HepG2 (cell line): Measurements from ENCODE around the gene CADPS. TPM values are rescaled to one million over a fixed set of nuclear protein-coding genes. Genes with fewer than 3 reads are reported as not detected.

Experiments
- ATAC-seq: fragments of 200-7000 bp; cut with Tn5 transposase; 3 replicates; pipeline ENCODE4 v1.9.1; 2020; ENCODE audit warnings: mild to moderate bottlenecking, moderate library complexity
- BruUV-seq: library from RNA; stranded (reverse); fragments of 400-500 nt; replicated peaks from 2 replicates; lab custom pipeline; 2021; lab: Mats Ljungman, UMichigan
- CTCF ChIA-PET: fragments of 300-600 bp; formaldehyde crosslinking; extraction: SDS; loops from one replicate; lab custom pipeline; 2021; ENCODE audit warnings: low total read pairs, inconsistent platforms, low intra/inter-chr PET ratio; lab: Yijun Ruan, JAX
- POLR2A ChIA-PET: fragments of 350-600 bp; sonication (Branson Sonifier 250); formaldehyde crosslinking; loops from one replicate; lab custom pipeline; 2020; ENCODE audit warnings: antibody characterized with exemption, inconsistent platforms; lab: Yijun Ruan, JAX
- DNase-seq: peaks from one replicate; pipeline ENCODE4 v3.0.0-alpha.2; 2015; ENCODE audit warnings: low spot score
- FAIRE-seq: peaks from 3 replicates; lab custom pipeline; 2011; peaks lifted over from hg19 to GRCh38; lab: Jason Lieb, UNC
- H2AFZ ChIP-seq: one replicate; pipeline ENCODE4 v1.6.1; 2011; ENCODE audit warnings: low read length, inconsistent platforms
- H3K27ac ChIP-seq: fragments of 300-600 bp; 3 replicates; pipeline ENCODE4 v1.8.0; 2011; ENCODE audit warnings: mixed run types, mild to moderate bottlenecking, mixed read lengths, low read length, inconsistent platforms; ENCODE audit not compliant: insufficient read depth; ENCODE audit errors: extremely low read length
- H3K27me3 ChIP-seq, 2 experiments: fragments of 200-600 bp in 1 of 2; 2 replicates in 1 of 2; 3 replicates in 1 of 2; pipeline versions ENCODE4 v1.6.0 to v1.8.0; 2011; ENCODE audit warnings: low read length in 2 of 2, mild to moderate bottlenecking in 2 of 2, moderate library complexity in 2 of 2, inconsistent platforms in 1 of 2; ENCODE audit not compliant: insufficient read depth in 2 of 2, control insufficient read depth in 1 of 2
- H3K36me3 ChIP-seq, 2 experiments: fragments of 200-600 bp in 1 of 2; replicated peaks in 1 of 2; 2 replicates in 1 of 2; 3 replicates in 1 of 2; pipeline versions ENCODE4 v1.5.1 to v1.8.0; 2011; ENCODE audit warnings: low read length in 2 of 2, inconsistent platforms in 1 of 2; ENCODE audit not compliant: insufficient read depth in 2 of 2, control insufficient read depth in 1 of 2
- H3K4me1 ChIP-seq: 2 replicates; pipeline ENCODE4 v1.5.1; 2012; ENCODE audit warnings: low read length, inconsistent platforms; ENCODE audit not compliant: insufficient read depth
- H3K4me2 ChIP-seq: 2 replicates; pipeline ENCODE4 v1.6.0; 2011; ENCODE audit warnings: low read depth, low read length, inconsistent platforms
- H3K4me3 ChIP-seq, 3 experiments: fragments of 200-600 bp in 1 of 3; sonication (generic), shearing (Covaris generic) in 1 of 3; replicated peaks in 1 of 3; 2 replicates each; pipeline ENCODE4 v1.5.1; 2011 to 2016; ENCODE audit warnings: low read length in 3 of 3, inconsistent platforms in 2 of 3, low read depth in 2 of 3, mild to moderate bottlenecking in 2 of 3, control low read depth in 1 of 3, mixed read lengths in 1 of 3; ENCODE audit not compliant: insufficient read depth in 1 of 3
- H3K79me2 ChIP-seq: one replicate; pipeline ENCODE4 v1.6.1; 2011; ENCODE audit warnings: low read length, inconsistent platforms; ENCODE audit not compliant: insufficient read depth
- H3K9ac ChIP-seq: 2 replicates; pipeline ENCODE4 v1.6.0; 2011; ENCODE audit warnings: mild to moderate bottlenecking, low read depth, low read length, inconsistent platforms; ENCODE audit not compliant: insufficient read depth
- H3K9me3 ChIP-seq: 2 replicates; pipeline ENCODE4 v1.5.1; 2012; ENCODE audit warnings: mild to moderate bottlenecking, low read length
- H4K20me1 ChIP-seq: 2 replicates; pipeline ENCODE4 v1.6.0; 2011; ENCODE audit warnings: inconsistent platforms, mild to moderate bottlenecking, low read length, moderate library complexity; ENCODE audit not compliant: insufficient read depth
- ARNT2 ChIP-seq: sonication (generic); formaldehyde crosslinking; IDR thresholded peaks from 2 replicates; pipeline ENCODE4 v1.8.0; 2022; ENCODE audit warnings: mild to moderate bottlenecking, low read depth, missing genetic modification reagents, moderate library complexity
- CEBPG ChIP-seq: IDR thresholded peaks from 2 replicates; pipeline ENCODE4 v1.6.1; 2016
- CENPBD1 ChIP-seq: sonication (generic); formaldehyde crosslinking; IDR thresholded peaks from 2 replicates; pipeline ENCODE4 v1.8.0; 2022; ENCODE audit warnings: missing genetic modification reagents, low read depth, mild to moderate bottlenecking, borderline replicate concordance
- FOSL2 ChIP-seq: sonication (generic); formaldehyde crosslinking; IDR thresholded peaks from 2 replicates; pipeline ENCODE4 v1.4.0; 2020; ENCODE audit warnings: missing genetic modification reagents
- HMG20A ChIP-seq: IDR thresholded peaks from 2 replicates; pipeline ENCODE4 v1.6.1; 2016; ENCODE audit warnings: borderline replicate concordance
- HNF1B ChIP-seq: sonication (generic); formaldehyde crosslinking; IDR thresholded peaks from 2 replicates; pipeline ENCODE4 v1.5.1; 2020; ENCODE audit warnings: mild to moderate bottlenecking, moderate library complexity, missing genetic modification reagents
- KMT2A ChIP-seq: sonication (generic); formaldehyde crosslinking; IDR thresholded peaks from 2 replicates; pipeline ENCODE4 v1.4.0; 2020; ENCODE audit warnings: missing genetic modification reagents
- MBD4 ChIP-seq: IDR thresholded peaks from 2 replicates; pipeline ENCODE4 v1.6.1; 2012; ENCODE audit warnings: low read length, inconsistent platforms, borderline replicate concordance
- NAIF1 ChIP-seq: sonication (generic); formaldehyde crosslinking; IDR thresholded peaks from 2 replicates; pipeline ENCODE4 v1.5.0; 2020; ENCODE audit warnings: mild to moderate bottlenecking, missing genetic modification reagents, borderline replicate concordance
- PHF8 ChIP-seq: sonication (generic); formaldehyde crosslinking; IDR thresholded peaks from 2 replicates; pipeline ENCODE4 v1.5.0; 2020; ENCODE audit warnings: missing genetic modification reagents
- POLR2G ChIP-seq: fragments of 200-400 bp; formaldehyde crosslinking; IDR thresholded peaks from 2 replicates; pipeline ENCODE4 v1.6.1; 2018; ENCODE audit warnings: mild to moderate bottlenecking, low read depth, low read length, moderate library complexity
- RBM22 ChIP-seq: fragments of 200-400 bp; formaldehyde crosslinking; optimal IDR thresholded peaks from 2 replicates; pipeline ENCODE3; 2017; ENCODE audit warnings: mild to moderate bottlenecking, low read length, moderate library complexity
- SKI ChIP-seq: fragments of 450-650 bp; IDR thresholded peaks from one replicate; pipeline ENCODE4 v1.6.1; 2018; ENCODE audit warnings: mild to moderate bottlenecking; ENCODE audit not compliant: partially characterized antibody
- TOPORS ChIP-seq: sonication (generic); formaldehyde crosslinking; IDR thresholded peaks from 2 replicates; pipeline ENCODE4 v1.8.0; 2023; ENCODE audit warnings: mild to moderate bottlenecking, missing genetic modification reagents
- TRIM24 ChIP-seq: sonication (generic); formaldehyde crosslinking; IDR thresholded peaks from 2 replicates; pipeline ENCODE4 v1.8.0; 2022; ENCODE audit warnings: mild to moderate bottlenecking, missing genetic modification reagents
- ZFP37 ChIP-seq: sonication (generic); formaldehyde crosslinking; IDR thresholded peaks from 2 replicates; pipeline ENCODE4 v1.4.0; 2020; ENCODE audit warnings: missing genetic modification reagents, borderline replicate concordance
- ZNF704 ChIP-seq: sonication (generic); formaldehyde crosslinking; IDR thresholded peaks from 2 replicates; pipeline ENCODE4 v1.8.1; 2023; ENCODE audit warnings: mild to moderate bottlenecking, inconsistent platforms, moderate library complexity, missing genetic modification reagents, borderline replicate concordance
- ZNF740 ChIP-seq: sonication (generic); formaldehyde crosslinking; IDR thresholded peaks from 2 replicates; pipeline ENCODE4 v1.4.0; 2020; ENCODE audit warnings: missing genetic modification reagents
- WGBS: methylation state at CpG from one replicate; pipeline ENCODE4 v1.1.6; 2017; ENCODE audit warnings: low lambda C conversion rate; 5-methylcytosine and 5-hydroxymethylcytosine counted together
- in situ Hi-C: cut with HindIII; loops from 2 replicates; pipeline ENCODE4 v1.10.0; 2017; ENCODE audit warnings: low pct_unique_long_range_greater_than_20kb; ENCODE audit not compliant: extremely low pct_ligation_motif_present
- intact Hi-C: fragments of 100-400 bp; cut with micrococcal nuclease; formaldehyde crosslinking; loops from one replicate; pipeline ENCODE4 v1.10.0; 2022; ENCODE audit not compliant: unreplicated experiment
- polyA plus RNA-seq, 8 experiments: library from polyadenylated mRNA; depleted of rRNA in 3 of 8; stranded (reverse) in 7 of 8; unstranded in 1 of 8; fragments of >200 nt; fragmentation: Illumina TruSeq in 4 of 8; extraction: Trizol in 4 of 8; gene quantifications; 2 replicates each; pipeline versions ENCODE4 v1.2.1 to v1.2.3, GENCODE V29; 2011 to 2016; ENCODE audit warnings: low read depth in 4 of 8, missing spikeins in 1 of 8, mixed read lengths in 1 of 8; ENCODE audit not compliant: insufficient read depth in 1 of 8
- total RNA-seq, 5 experiments: library from RNA; depleted of rRNA; stranded (reverse); fragments of >200 nt; fragmentation: Illumina TruSeq; extraction: Trizol; gene quantifications; 2 replicates each; pipeline ENCODE4 v1.2.3, GENCODE V29; 2016; ENCODE audit warnings: low read depth in 1 of 5
- TF ChIP-seq, protein P1 (sequence below): sonication (generic); formaldehyde crosslinking; conservative IDR thresholded peaks from 2 replicates; pipeline ENCODE4 v1.4.0; 2020; ENCODE audit warnings: missing genetic modification reagents

Gene CADPS
- total and polyA plus RNA-seq, 2 of the 13 experiments (the other 11 are each of a cell fraction or from before 2014, with no cell fraction given): not detected

DNA sequence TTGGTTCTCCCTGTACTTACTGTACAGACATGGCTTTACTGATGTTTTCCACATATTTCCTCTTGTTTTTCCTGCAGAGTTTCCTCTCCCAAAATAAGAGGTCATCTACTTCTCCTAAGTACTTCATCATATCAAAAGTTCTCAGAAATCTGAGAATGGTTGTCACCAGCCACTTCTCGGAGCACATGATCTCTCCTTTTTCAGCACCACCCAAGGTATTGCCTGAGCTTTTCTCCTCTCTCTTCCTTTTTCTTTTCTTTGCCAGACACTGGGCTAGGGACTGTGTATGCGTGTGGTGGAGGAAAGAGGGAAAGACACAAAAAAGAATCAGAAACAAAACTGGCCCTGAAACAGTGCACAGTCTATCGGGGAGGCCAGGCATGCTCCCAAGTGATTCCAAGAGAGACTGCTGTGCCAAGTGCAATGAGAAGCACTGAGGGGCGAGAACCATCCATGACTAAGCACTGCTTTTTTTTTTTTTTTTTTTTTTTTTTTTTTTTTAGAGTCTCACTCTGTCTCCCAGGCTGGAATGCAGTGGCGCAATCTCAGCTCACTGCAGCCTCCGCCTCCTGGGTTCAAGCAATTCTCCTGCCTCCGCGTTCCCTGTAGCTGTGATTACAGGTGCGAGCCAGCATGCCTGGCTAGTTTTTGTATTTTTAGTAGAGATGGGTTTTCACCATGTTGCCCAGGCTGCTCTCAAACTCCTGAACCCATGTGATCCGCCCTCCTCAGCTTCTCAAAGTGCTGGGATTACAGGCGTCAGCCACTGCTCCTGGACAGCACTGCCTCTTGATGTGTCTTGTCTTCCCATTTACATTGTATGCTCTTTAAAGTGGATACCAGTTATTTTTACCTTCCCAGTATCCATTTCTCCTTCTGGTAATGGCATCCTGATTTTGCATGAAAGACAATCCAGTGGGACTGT, 307.9 kb downstream of the CADPS start:
- DNase-seq (peak; percentile 10), FAIRE-seq (no peak), ATAC-seq (peak; percentile 64)
- 5% methylated on average over 11 of the region's 11 CpGs for WGBS
- no TSS peak for BruUV-seq
- intact Hi-C loops (no loop called here), in situ Hi-C loops (no loop called here)
- H2AFZ ChIP-seq: no peak overlapping the region
- H3K4me1 ChIP-seq: no peaks in the 10 kb centered on the region
- no peaks in the 10 kb centered on the region for H3K36me3 ChIP-seq
- H3K27ac ChIP-seq: no peak overlapping the region
- H3K4me3 ChIP-seq: no peak overlapping the region
- H3K79me2 ChIP-seq: no peaks in the 10 kb centered on the region
- no peak overlapping the region for H3K4me2 ChIP-seq
- no peaks in the 10 kb centered on the region for H3K9me3 ChIP-seq
- ChIA-PET POLR2A (no interaction called here), CTCF (no interaction called here)
- H3K27me3 ChIP-seq: 0 out of 5 replicates have a peak, but pooled peaks cover 0 to 5% of the 10 kb centered on the region in 2 experiments
- no peaks in the 10 kb centered on the region for H4K20me1 ChIP-seq
- H3K9ac ChIP-seq: no peak overlapping the region
- no peak for TF ChIP-seq CENPBD1 (CRISPR knock-in tag)
- TF ChIP-seq SKI: no peak
- no peak for TF ChIP-seq NAIF1 (CRISPR knock-in tag)
- no peak for TF ChIP-seq POLR2G
- TF ChIP-seq ARNT2 (CRISPR knock-in tag): no peak
- no peak for TF ChIP-seq ZNF704
- TF ChIP-seq MBD4: no peak
- no peak for TF ChIP-seq TRIM24
- TF ChIP-seq KMT2A: no peak
- no peak for TF ChIP-seq TOPORS (CRISPR knock-in tag)
- no peak for TF ChIP-seq PHF8 (CRISPR knock-in tag)
- TF ChIP-seq ZFP37 (CRISPR knock-in tag): no peak
- no peak for TF ChIP-seq HNF1B (CRISPR knock-in tag)
- no peak for TF ChIP-seq ZNF740 (CRISPR knock-in tag)
- TF ChIP-seq, protein P1, sequence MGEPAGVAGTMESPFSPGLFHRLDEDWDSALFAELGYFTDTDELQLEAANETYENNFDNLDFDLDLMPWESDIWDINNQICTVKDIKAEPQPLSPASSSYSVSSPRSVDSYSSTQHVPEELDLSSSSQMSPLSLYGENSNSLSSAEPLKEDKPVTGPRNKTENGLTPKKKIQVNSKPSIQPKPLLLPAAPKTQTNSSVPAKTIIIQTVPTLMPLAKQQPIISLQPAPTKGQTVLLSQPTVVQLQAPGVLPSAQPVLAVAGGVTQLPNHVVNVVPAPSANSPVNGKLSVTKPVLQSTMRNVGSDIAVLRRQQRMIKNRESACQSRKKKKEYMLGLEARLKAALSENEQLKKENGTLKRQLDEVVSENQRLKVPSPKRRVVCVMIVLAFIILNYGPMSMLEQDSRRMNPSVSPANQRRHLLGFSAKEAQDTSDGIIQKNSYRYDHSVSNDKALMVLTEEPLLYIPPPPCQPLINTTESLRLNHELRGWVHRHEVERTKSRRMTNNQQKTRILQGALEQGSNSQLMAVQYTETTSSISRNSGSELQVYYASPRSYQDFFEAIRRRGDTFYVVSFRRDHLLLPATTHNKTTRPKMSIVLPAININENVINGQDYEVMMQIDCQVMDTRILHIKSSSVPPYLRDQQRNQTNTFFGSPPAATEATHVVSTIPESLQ (CRISPR knock-in tag): no peak
- no peak for TF ChIP-seq HMG20A (CRISPR knock-in tag)
- TF ChIP-seq CEBPG (CRISPR knock-in tag): 0 out of 2 replicates have a peak, but pooled peaks have one; percentile 47
- TF ChIP-seq FOSL2 (CRISPR knock-in tag): peak; percentile 31
- no peak for TF ChIP-seq RBM22
